ENCODE data around the gene MKRN2.

Gene MKRN2

GRCh38 chr3:12582730-12583129, 25.8 kb downstream of the MKRN2 start:
- in situ Hi-C loops (cut with MboI; ENCODE audit: low pct_unique_long_range_greater_than_20kb, low sequenced_read_pairs, unreplicated experiment), result no loop called here
- TF ChIP-seq CTCF (IDR thresholded peaks at IDR 0.05; ENCODE audit: extremely low read depth, insufficient read depth, missing control alignments), result no peak
- no peak for DNase-seq (ENCODE audit: low spot score)

- no peak for TF ChIP-seq CTCF (IDR thresholded peaks at IDR 0.05; ENCODE audit: extremely low read depth, insufficient read depth, missing control alignments)
- in situ Hi-C loops (cut with MboI; ENCODE audit: low pct_unique_long_range_greater_than_20kb, low sequenced_read_pairs, unreplicated experiment), result no loop called here
- no peak for DNase-seq (ENCODE audit: low spot score)
These were observed 26.4 kb downstream of the MKRN2 start for GRCh38 chr3:12583280-12583679.

- DNase-seq (ENCODE audit: low spot score), result no peak
- in situ Hi-C loops (cut with MboI; ENCODE audit: low pct_unique_long_range_greater_than_20kb, low sequenced_read_pairs, unreplicated experiment), result no loop called here
- TF ChIP-seq CTCF (IDR thresholded peaks at IDR 0.05; ENCODE audit: extremely low read depth, insufficient read depth, missing control alignments), result no peak
These were observed 27.2 kb downstream of the MKRN2 start for GRCh38 chr3:12584083-12584482.

- in situ Hi-C loops (cut with MboI; ENCODE audit: low pct_unique_long_range_greater_than_20kb, low sequenced_read_pairs, unreplicated experiment), result no loop called here
- DNase-seq (ENCODE audit: low spot score), result no peak
- TF ChIP-seq CTCF (IDR thresholded peaks at IDR 0.05; ENCODE audit: extremely low read depth, insufficient read depth, missing control alignments), result no peak
These were observed 28.3 kb downstream of the MKRN2 start for GRCh38 chr3:12585181-12585580.

- peak; percentile 24 for DNase-seq (ENCODE audit: low spot score)
- in situ Hi-C loops (cut with MboI; ENCODE audit: low pct_unique_long_range_greater_than_20kb, low sequenced_read_pairs, unreplicated experiment), result no loop called here
- TF ChIP-seq CTCF (IDR thresholded peaks at IDR 0.05; ENCODE audit: extremely low read depth, insufficient read depth, missing control alignments), result no peak
These were observed 29.1 kb downstream of the MKRN2 start for GRCh38 chr3:12585970-12586369.

- TF ChIP-seq CTCF (IDR thresholded peaks at IDR 0.05; ENCODE audit: extremely low read depth, insufficient read depth, missing control alignments), result no peak
- in situ Hi-C loops (cut with MboI; ENCODE audit: low pct_unique_long_range_greater_than_20kb, low sequenced_read_pairs, unreplicated experiment), result no loop called here
- no peak for DNase-seq (ENCODE audit: low spot score)
These were observed 29.5 kb downstream of the MKRN2 start for GRCh38 chr3:12586403-12586802.
